Measurements from ENCODE around the gene EPB41L4A.
"Not testable (repeated sequence)": the region's sequence is repeated elsewhere in the genome, so short reads cannot be mapped to it uniquely, and the experiment has no call there.

EPB41L4A gene

DNA sequence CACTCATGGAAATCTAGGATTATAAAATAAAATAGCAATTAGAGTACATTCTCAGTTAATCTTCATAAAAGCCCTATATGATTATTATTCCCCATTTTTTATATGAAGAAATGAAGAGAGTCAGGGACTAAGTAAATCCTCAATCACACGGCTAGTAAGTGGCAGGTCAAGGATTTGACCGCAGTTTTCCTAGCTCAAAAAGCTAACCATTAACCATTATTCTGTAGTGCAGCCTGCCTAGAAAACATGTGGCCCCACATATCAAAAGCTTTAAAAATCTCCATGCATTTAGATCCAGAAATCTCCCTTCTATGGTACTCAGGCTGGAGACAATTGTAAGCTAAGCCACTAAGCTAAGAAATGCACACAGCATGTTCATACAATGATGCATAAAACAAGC, 21.4 kb downstream of the EPB41L4A start:
- DNase-seq = no peak

DNA sequence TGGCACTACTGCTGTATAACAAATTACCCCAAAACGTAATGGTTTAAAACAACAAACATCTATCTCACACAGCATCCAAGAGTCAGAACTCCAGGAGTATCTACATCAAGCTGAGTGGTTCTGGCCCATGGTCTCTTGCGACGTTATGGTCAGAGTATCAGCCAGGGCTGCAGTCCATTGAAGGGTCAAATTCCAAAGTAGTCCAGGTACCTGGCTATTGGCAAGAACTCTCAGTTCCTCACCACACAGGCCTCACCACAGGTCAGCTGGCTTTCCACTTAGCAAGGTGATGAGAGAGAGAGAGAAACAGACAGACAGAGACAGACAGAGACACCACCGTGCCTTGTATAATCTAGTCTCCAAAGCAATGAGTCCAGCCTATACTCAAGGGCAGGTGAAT, 22.6 kb downstream of the EPB41L4A start:
- DNase-seq = no peak

DNA sequence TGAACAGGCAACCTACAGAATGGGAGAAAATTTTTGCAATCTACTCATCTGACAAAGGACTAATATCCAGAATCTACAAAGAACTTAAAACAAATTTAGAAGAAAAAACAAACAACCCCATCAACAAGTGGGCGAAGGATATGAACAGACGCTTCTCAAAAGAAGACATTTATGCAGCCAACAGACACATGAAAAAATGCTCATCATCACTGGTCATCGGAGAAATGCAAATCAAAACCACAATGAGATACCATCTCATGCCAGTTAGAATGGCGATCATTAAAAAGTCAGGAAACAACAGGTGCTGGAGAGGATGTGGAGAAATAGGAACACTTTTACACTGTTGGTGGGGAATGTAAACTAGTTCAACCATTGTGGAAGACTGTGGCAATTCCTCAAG, 23.8 kb downstream of the EPB41L4A start:
- DNase-seq = not testable (repeated sequence)

DNA sequence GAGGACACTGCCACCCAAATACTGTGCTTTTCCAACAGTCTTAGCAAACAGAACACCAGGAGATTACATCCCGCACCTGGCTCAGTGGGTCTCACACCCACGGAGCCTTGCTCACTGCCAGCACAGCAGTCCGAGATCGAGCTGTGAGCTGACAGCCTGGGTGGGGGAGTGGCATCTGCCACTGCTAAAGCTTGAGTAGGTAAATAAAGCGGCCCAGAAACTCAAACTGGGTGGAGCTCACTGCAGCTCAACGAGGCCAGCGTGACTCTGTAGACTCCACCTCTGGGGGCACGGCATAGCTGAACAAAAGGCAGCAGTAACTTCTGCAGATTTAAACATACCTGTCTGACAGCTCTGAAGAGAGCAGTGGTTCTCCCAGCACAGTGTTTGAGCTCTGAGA, 28.8 kb downstream of the EPB41L4A start:
- DNase-seq = no peak

DNA sequence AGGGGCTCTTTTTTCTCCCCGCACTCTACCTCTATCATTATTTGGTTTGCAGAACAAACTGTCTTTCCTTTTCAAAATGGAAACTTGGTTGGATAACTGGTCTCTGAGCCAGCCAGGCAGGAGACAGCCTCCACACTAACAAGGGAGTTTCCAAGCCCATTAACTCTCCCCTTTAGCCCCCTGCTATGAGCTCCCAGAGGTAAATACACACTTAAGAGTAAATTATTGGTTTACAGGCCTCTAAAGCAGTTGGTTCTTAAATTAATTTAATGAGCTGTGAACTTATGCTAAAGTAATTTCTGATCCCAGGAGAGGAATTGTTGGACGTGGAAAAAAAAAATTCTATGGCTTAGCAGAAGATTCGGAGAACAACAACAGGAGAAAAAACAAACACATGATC, 30.3 kb downstream of the EPB41L4A start:
- DNase-seq = no peak

DNA sequence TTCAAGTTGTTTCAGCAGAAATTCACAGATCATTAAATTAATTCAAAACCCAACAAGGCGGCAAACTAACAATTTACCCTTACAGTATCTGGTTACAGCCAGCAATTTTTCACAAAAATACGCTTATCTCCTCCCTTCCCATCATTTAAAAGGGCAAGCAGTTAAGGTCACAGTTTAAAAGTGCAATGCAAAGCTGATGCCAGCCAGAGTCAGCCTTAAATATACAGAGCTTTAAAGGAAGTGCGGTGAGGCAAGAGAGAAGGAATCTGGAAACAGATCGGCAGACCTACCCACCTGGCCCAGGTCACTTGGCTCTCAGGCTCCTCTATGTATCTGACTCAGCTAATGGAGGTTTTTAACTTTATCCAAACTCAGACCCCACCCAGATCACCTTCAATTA, 31.0 kb downstream of the EPB41L4A start:
- DNase-seq = no peak

DNA sequence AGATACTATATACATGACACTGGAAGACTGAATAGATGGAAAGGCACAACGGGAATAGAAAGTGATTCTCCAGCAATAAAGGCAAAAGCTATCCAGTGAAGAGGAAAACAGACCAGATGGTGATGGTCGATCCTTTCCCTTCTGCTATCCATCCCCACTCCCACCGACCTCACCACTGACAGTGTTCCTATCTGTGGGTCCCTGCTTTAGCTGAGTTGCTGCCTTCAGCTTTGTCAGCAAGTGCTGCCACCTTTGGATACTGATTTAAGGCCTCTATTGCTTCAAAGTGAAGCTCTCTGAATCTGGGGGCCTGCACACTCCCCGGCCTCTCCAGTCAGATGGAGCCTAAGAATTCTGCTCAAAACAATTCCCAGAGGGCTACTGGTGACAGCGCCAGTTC, 32.3 kb downstream of the EPB41L4A start:
- DNase-seq = no peak

DNA sequence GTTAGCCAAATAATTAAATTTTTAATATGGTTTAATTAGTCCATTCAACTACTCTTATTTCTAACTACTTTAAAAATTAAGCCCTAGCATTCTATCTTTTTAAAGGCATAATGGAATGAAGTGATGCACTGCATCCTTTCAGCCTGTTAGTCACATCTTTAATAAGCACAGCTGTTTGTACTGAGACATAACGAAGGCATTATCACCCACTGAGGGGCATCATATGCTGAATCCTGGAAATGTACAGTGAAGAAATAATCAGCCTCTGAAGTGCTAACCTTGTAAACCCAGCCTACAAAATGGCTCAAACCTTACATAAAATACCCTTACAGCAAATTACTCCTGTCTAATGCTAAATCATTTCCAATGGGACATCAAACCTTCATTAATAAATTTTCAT, 33.1 kb downstream of the EPB41L4A start:
- no peak for DNase-seq

DNA sequence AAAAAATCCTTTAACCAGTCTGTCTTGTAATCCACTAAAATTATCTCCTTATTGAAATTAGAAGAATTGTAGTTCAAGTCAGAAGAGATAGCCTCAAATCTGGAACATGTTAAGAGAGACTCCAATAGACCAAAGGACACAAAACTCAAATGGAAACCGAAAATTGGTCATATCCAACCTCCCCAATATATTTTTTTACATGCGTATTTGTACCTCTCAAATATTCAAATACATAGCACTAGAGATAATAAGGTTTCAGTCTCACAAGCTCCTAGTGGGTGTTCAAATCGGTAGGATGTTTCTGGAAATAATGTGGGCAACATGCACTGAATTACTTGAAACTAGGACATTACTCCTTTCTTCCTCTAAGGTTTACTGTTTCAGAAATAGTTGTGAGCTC, 33.5 kb downstream of the EPB41L4A start:
- no peak for DNase-seq

DNA sequence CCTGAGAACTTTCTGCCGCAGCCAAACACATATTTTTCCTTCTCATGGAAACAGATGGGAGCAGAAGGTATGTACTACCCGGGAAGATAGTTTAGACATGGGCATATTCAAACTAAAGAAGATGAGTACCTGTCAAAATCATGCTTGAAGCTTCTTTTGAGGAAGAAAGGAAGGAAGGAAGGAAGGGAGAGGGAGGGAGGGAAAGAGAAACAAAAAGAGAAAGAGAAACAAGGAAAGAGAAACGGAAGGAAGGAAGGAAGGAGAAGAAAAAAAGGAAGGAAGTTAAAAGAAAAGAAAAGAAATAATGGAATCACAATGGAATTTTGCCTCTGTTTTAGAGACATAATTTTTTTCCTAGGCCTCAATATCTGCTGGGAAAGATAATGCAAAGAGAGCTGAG, 34.6 kb downstream of the EPB41L4A start:
- DNase-seq = no peak

DNA sequence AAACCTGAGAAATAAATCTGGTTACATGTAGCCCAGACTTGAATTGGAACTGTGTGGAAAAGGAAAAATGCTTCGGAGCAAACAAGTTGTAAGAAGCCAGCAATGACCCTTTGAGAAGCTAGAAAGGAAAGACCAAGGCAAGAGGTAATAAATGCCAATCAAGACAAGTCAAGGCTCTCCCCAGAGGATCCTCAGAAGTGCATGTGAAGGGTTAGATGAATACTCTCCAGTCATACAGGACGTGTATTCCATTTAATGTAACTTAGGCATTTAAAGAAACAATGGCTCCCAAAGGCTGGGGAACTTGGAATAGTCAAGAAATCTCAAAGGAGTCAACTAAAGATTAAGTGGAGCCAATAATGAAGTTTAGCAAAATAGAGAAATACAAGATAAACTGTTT, 36.2 kb downstream of the EPB41L4A start:
- no peak for DNase-seq

DNA sequence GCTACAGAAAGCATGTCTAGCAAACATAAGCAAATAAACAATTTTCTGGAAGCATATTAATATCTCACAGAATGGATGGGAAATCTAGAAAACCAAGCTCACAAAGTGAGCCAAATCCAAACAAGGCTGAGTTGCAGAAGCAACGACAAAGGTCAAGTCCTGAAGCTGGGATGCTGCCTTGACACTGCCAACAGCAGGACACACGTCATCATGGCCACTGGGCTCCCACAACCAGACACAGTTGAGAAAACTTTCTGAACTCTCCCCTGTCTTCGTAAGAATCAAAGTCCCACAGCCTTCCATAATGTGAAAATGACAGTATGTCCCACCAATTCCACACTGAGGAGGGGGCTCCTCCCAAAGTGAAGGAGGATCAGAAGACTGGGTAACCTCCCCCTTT, 37.6 kb downstream of the EPB41L4A start:
- DNase-seq = no peak

DNA sequence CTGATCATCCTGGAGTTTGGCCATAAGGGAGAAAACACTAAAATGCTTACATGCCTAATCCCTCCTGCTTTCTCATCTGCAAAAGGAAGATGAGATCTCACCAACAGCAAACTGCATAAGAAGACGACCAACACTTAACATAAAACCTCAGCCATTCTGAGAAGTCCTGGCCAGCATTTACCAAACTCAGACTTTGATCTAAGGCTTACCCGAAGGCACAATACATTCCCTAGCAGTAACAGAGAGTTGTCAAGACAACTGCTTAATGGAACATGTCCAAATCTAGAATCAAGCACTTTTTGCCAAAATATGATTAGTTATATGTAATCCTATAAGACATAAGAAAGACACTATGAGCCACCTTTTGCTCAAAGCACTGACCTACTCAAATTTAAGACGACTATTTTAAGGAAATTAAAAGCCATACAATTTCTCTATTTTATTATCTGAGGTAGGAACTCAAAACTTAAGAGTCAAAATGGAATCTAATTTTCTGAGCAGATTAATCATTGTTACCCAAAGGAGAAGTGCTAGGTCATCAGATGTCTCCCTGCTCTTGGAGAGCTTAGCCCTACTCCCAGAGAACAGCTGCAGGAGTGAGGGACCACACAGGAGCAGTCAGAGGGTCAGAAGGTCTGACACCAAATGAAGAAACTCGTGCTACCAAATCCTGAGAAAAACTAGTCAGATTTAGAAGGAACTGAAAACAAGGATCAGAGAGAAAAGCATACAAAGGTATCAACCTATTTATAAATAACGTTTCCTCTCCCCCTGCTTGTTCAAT, 39.3 kb downstream of the EPB41L4A start:
- no peak for DNase-seq

DNA sequence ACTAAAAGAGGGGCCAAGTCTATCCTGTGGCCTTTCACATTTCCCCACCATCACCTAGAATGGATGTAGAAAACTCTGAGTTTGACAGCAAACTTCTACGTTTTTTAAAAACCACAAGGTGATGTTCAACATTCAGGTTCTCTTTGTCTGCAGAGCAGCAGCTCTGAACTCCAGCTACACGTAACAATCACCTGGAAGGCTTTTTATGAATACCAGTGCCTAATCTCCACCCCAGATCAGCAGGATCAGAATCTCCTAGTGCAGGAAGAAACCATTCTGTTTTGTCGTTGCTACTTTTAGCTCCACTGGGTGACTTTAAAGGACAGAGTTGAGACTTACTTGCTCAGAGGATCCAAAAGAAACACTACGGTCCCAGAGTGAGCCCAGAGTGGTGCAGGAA, 44.3 kb downstream of the EPB41L4A start:
- no peak for DNase-seq

DNA sequence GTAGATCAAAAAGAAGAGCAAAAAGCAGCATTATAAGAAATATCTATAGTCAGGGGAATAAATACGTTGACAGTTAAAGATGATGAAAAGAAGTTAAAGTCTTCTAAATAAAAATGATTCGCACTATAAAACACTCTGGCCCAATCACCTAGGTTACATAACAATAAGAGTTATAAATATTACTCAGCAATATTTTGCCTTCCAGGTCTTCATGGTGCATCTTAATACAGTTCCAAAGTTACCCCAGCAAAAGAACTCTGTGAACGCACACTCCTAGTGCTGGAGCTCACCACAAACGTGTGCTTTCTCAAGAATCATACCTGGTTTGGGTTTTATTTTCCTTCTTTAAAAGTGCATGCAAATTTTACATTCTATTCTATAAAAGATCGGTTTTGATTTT, 44.7 kb downstream of the EPB41L4A start:
- DNase-seq = no peak

DNA sequence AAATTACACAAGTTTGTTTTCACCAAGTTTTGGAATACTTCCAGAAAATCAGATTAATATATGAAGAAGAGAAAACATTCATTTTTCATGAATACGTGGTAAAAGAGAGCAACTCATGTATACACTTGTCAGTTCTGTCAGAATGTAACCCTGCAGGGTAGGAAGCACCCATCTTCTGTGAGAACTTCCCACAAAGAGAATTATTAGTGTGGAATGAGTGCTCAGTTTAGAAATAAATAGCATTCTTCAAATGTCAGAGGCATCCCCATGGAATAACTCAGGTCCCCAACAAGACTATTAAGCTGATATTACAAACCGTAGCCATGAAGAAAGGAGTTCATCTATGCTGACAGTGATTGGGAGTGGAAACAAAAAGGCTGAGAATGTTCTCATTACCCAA, 45.2 kb downstream of the EPB41L4A start:
- no peak for DNase-seq

DNA sequence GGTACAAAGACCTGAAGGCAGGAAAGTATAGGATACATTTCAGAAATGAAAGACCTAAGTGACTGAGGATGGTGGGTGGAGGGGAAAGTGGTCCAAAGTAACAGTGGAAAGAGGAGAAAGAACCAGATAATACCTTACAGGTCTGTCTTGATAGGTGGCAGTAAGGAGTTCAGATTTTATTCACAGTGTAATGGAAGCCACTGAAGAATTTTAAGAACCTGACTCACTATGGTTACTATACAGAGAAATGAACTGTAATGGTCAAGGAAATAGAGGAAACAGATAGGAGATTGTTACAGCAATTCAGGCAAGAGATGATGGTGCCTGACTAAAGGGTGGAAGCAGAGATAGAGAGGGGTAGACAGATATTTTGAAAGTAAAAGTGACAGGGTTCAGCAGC, 46.5 kb downstream of the EPB41L4A start:
- no peak for DNase-seq

DNA sequence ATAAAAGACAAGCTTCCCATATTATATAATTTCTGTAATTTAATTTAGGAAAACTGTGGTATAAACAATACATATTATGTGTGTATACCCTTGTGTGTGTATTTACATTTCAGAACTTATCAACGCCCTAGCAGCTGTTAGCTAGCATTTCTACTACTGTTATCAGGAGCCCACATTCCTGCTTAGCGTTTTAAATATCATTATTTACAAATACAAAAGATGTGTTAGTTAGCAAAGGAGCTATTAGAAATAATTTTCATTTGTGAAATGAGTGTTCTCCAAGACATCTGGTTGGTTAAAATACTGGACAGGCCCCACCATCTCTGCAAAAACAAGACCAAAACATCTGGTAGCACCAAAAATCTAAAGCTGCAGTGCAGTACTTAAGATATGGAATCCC, 48.0 kb downstream of the EPB41L4A start:
- DNase-seq = no peak

DNA sequence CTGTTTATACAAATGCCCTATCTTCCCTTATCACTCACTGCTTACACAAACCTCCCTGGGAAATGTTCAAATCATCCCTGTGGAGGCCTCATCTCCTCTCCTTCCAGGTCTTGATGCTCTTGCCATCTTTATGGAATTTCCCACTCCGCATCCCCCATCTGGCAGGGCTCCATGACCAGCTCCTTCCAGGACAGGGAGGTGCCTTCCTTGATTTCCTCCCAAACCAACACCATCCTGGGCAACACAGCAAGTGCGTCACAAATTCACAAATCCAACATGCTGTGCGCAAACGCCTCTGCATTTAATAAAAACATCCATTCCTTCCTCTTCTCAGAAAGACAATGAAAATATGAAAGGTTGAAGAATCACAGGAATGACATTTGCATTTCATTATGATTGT, 51.7 kb downstream of the EPB41L4A start:
- DNase-seq = no peak

DNA sequence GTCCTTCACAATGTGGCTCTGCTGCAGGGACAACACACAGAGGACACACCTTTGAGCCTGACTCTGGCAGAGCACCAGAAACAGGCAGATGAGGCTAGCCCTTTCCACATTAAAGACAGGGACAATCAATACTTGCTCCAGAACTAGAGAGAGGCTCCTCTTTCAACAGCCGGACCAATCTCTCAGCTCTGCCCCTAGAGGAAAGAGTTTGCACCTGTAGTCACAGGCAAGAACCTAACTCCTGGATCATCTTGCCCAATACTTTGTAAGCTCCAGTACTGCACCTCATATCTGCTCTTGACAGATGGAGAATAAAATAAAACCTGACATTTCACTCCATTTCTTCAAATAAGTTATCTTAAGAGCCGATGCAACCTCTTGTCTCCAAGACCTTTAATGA, 52.1 kb downstream of the EPB41L4A start:
- no peak for DNase-seq

DNA sequence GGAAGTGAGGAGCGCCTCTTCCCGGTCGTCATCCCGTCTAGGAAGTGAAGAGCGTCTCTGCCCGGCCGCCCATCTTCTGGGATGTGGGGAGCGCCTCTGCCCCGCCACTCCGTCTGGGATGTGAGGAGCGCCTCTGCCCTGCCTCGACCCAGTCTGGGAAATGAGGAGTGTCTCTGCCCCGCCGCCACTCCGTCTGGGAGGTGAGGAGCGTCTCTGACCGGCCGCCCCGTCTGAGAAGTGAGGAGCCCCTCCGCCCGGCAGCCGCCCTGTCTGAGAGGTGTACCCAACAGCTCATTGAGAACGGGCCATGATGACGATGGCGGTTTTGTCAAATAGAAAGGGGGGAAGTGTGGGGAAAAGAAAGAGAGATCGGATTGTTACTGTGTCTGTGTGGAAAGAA, 58.3 kb downstream of the EPB41L4A start:
- not testable (repeated sequence) for DNase-seq

DNA sequence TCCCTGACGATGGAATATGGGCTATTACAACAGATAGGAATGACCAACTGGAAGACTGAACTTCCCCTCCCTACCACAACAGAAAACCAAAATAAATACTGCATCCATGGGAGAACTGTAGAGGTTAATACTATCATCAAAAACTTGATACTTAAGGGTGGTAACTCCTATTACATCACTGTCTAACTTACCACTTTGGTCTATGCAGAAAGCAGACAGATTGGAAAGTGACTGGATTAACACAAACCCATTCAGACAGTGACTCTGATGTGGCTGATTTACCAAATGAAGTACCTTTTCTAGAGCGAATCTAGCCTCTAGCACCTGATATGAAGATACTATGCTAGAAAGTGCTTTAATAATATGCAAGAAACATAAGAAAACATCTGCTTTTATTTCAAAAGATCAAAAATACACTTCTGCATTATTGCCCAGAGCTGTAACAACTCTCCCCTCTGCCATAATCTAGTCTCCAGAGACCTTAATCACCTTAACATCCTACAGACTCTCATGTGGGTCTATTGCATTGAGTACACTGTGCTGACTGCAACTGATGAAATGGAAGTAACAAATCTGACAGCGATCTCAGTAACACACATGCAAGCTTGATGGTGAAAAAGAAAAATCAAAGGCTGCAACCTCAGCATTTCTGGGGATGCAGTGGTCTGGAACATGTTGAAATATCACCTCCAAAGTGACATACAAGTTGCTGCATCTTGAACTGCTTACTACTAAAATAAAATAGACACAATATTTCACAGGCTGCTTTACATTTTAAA, 62.7 kb downstream of the EPB41L4A start:
- no peak for DNase-seq

DNA sequence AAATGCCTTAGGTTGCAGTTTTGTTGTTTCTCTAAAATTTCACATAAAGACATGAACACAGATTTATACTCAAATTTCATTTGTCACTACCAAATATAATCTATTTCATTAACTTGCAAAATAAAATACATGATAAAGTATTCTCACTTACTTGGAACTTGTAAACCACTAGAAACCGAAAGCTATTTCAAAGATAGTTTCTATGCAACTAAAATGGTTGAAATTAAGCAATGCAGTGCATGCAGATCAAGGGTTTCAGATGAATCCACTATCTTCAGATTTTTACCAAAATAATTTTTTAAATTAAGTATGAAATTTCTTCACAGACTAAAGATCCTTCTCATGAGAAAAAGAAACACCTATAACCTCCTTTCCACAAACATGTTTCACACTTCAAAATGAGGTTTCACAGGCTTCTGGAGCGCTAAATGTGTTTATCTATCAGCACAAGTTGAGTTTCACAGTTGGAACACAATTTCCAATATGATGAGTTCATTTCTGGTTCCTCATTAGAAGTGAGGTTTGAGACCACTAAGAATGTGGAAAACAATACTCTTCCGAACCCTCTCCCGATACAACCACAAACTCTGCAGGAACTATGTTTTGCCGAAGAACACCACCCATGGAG, 63.9 kb downstream of the EPB41L4A start:
- DNase-seq = no peak

DNA sequence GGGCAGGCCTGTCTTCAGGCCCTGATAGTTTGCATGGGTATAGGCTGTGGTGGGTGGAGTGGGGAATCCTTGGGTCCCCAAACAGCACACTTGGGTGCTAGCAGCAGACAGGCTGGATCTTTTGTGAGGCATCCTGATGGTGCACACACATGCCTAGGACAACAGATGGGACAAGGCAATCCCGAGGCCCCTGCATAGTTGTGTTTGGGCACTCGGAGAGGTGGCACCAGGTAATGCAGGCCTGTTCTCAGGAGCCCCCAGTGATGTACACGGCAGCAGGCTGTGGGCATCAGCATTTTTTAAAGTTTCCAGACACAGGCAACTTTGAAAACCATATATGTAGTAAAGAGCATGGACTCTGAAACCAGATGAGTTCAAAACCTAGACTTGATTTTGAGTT, 65.4 kb downstream of the EPB41L4A start:
- DNase-seq = no peak
